Activated T-helper 17 cell treated with anti-CD3 and anti-CD28 coated beads, Interleukin-2, amount 50 U/mL, for 72 hours (primary cell): ENCODE data around the gene MAPK8. TPM values are rescaled to one million over a fixed set of nuclear protein-coding genes. Genes with fewer than 3 reads are reported as not detected.

ENCODE experiments used
- total RNA-seq, 2 donors: library from RNA; stranded (reverse); gene quantifications; one replicate each; pipeline ENCODE4 v1.2.3, GENCODE V29; 2022

Gene MAPK8
- total RNA-seq, 2 donors from 2014 or later, result 36.4 to 41.7 TPM

Other genes with a start within 250 kb of the MAPK8 start
- gene FRMPD2, start 32.0 kb upstream of the MAPK8 start, total RNA-seq, result under 1 TPM in 1 of 2 donors, not detected in 1; 0.56 TPM